Common myeloid progenitor, CD34-positive (primary cell): ENCODE measurements around the gene MRM2.

Experiments
- CTCF ChIA-PET: fragments of 350-600 bp; sonication (Branson Sonifier 250); formaldehyde crosslinking; loops from one replicate; lab custom pipeline; 2021; ENCODE audit warnings: antibody characterized with exemption; lab: Charles Lee
- POLR2A ChIA-PET: fragments of 350-600 bp; sonication (Branson Sonifier 250); formaldehyde crosslinking; loops from one replicate; lab custom pipeline; 2021; ENCODE audit warnings: antibody characterized with exemption; lab: Charles Lee
- DNase-seq, 3 donors: peaks; one replicate each; pipeline versions ENCODE4 v3.0.0 to v3.0.0-alpha.2; 2013
- H3K27ac ChIP-seq, 2 experiments: 1 replicate in 1 of 2; 2 replicates in 1 of 2; pipeline ENCODE4 v1.7.0; 2013; ENCODE audit warnings: inconsistent platforms in 2 of 2, low read length in 2 of 2, mild to moderate bottlenecking in 2 of 2, low read depth in 1 of 2, moderate library complexity in 1 of 2; ENCODE audit not compliant: severe bottlenecking in 2 of 2, insufficient read depth in 1 of 2, poor library complexity in 1 of 2
- H3K27me3 ChIP-seq, 5 experiments: replicated peaks in 2 of 5; 1 replicate in 3 of 5; 2 replicates in 2 of 5; pipeline versions ENCODE4 v1.6.1 to v1.7.0; 2013; ENCODE audit warnings: low read length in 4 of 5, mild to moderate bottlenecking in 2 of 5, moderate library complexity in 2 of 5, inconsistent platforms in 1 of 5; ENCODE audit not compliant: insufficient read depth in 5 of 5, control insufficient read depth in 4 of 5
- H3K36me3 ChIP-seq, 4 experiments: 1 replicate in 2 of 4; 2 replicates in 2 of 4; pipeline versions ENCODE4 v1.6.1 to v1.7.0; 2013; ENCODE audit warnings: low read length in 3 of 4, control low read depth in 1 of 4, mild to moderate bottlenecking in 1 of 4; ENCODE audit not compliant: control insufficient read depth in 4 of 4, insufficient read depth in 4 of 4
- H3K4me1 ChIP-seq, 4 experiments: 1 replicate in 3 of 4; 2 replicates in 1 of 4; pipeline versions ENCODE4 v1.6.1 to v1.7.1; 2013; ENCODE audit warnings: low read length in 3 of 4, mild to moderate bottlenecking in 3 of 4, control low read depth in 1 of 4, inconsistent platforms in 1 of 4, moderate library complexity in 1 of 4; ENCODE audit not compliant: control insufficient read depth in 4 of 4, insufficient read depth in 4 of 4; ENCODE audit errors: control extremely low read depth in 1 of 4
- H3K4me3 ChIP-seq, 7 experiments: 1 replicate in 4 of 7; 2 replicates in 3 of 7; pipeline versions ENCODE4 v1.5.1 to v1.7.0; 2013; ENCODE audit warnings: mild to moderate bottlenecking in 7 of 7, low read length in 6 of 7, moderate library complexity in 6 of 7, inconsistent platforms in 2 of 7, low read depth in 2 of 7, control low read depth in 1 of 7; ENCODE audit not compliant: insufficient read depth in 4 of 7, control insufficient read depth in 1 of 7; ENCODE audit errors: extremely low read depth in 1 of 7
- H3K9me3 ChIP-seq, 5 experiments: 1 replicate in 4 of 5; 2 replicates in 1 of 5; pipeline versions ENCODE4 v1.6.1 to v1.7.1; 2013; ENCODE audit warnings: low read length in 4 of 5, mild to moderate bottlenecking in 2 of 5, inconsistent platforms in 1 of 5, low read depth in 1 of 5, moderate library complexity in 1 of 5; ENCODE audit not compliant: control insufficient read depth in 4 of 5, insufficient read depth in 2 of 5; ENCODE audit errors: control extremely low read depth in 1 of 5
- WGBS: methylation state at CpG from one replicate; pipeline ENCODE4 v1.1.5; 2013; ENCODE audit not compliant: insufficient coverage; 5-methylcytosine and 5-hydroxymethylcytosine counted together

Gene MRM2

GRCh38 chr7:2275101-2275500 lies 33.1 kb upstream of the MRM2 start:
- peaks cover 0 to 51% (median 8%) of the 10 kb centered on the region in 4 experiments for H3K36me3 ChIP-seq
- CTCF ChIA-PET: interaction anchor here (1.0 kb wide), 1 partner anchor 12 kb away, joined by 4 read pairs; no protein-coding TSS in a partner anchor

GRCh38 chr7:2274666-2275065 lies 32.7 kb upstream of the MRM2 start:
- no peak overlapping the region for H3K27ac ChIP-seq
- 98% methylated on average over 7 of the region's 7 CpGs for WGBS
- peaks cover 0 to 55% (median 8%) of the 10 kb centered on the region in 4 experiments for H3K36me3 ChIP-seq
- DNase-seq: no peak
- ChIA-PET CTCF (interaction anchor here (0.9 to 1.0 kb wide), 2 partner anchors 12 to 25 kb away, joined by 4 read pairs; no protein-coding TSS in a partner anchor), POLR2A (no interaction called here)
- H3K4me3 ChIP-seq: no peak overlapping the region
- H3K27me3 ChIP-seq: no peaks in the 10 kb centered on the region
- H3K4me1 ChIP-seq: peaks cover 0 to under 1% (median 0%) of the 10 kb centered on the region in 4 experiments
- no peaks in the 10 kb centered on the region for H3K9me3 ChIP-seq

More at GRCh38 chr7:2275101-2275500, 33.1 kb upstream of the MRM2 start:
- WGBS: 94% methylated on average over 17 of the region's 18 CpGs
- Histone ChIP-seq H3K9me3 (no peaks in the 10 kb centered on the region), H3K4me3 (no peak overlapping the region), H3K27ac (no peak overlapping the region), H3K27me3 (no peaks in the 10 kb centered on the region), H3K4me1 (peaks cover 0 to 4% (median 4%) of the 10 kb centered on the region in 4 experiments)
- DNase-seq: no peak
- POLR2A ChIA-PET: no interaction called here

GRCh38 chr7:2273866-2274265 lies 31.9 kb upstream of the MRM2 start:
- H3K4me3 ChIP-seq: no peak overlapping the region
- peaks cover 0 to 58% (median 8%) of the 10 kb centered on the region in 4 experiments for H3K36me3 ChIP-seq
- no peaks in the 10 kb centered on the region for H3K27me3 ChIP-seq
- H3K27ac ChIP-seq: no peak overlapping the region
- DNase-seq: no peak
- 96% methylated on average over 17 of the region's 20 CpGs for WGBS
- CTCF ChIA-PET: interaction anchor here (0.9 kb wide), 2 partner anchors 13 to 24 kb away, joined by 3 to 4 read pairs; no protein-coding TSS in a partner anchor
- no peaks in the 10 kb centered on the region for H3K4me1 ChIP-seq
- no peaks in the 10 kb centered on the region for H3K9me3 ChIP-seq
- POLR2A ChIA-PET: no interaction called here

GRCh38 chr7:2272031-2272430 lies 30.0 kb upstream of the MRM2 start:
- CTCF ChIA-PET: no interaction called here
- 98% methylated on average over 7 of the region's 9 CpGs for WGBS

GRCh38 chr7:2271273-2272026 lies 29.4 kb upstream of the MRM2 start:
- Histone ChIP-seq H3K4me3 (no peak overlapping the region), H3K36me3 (peaks cover 0 to 50% (median 8%) of the 10 kb centered on the region in 4 experiments)
- 91% methylated on average over 26 of the region's 27 CpGs for WGBS

More at GRCh38 chr7:2272031-2272430, 30.0 kb upstream of the MRM2 start:
- Histone ChIP-seq H3K27ac (no peak overlapping the region), H3K4me1 (no peaks in the 10 kb centered on the region), H3K4me3 (no peak overlapping the region), H3K36me3 (peaks cover 0 to 49% (median 8%) of the 10 kb centered on the region in 4 experiments), H3K27me3 (no peaks in the 10 kb centered on the region), H3K9me3 (no peaks in the 10 kb centered on the region)
- DNase-seq: no peak
- POLR2A ChIA-PET: no interaction called here

GRCh38 chr7:2270495-2270894 lies 28.5 kb upstream of the MRM2 start:
- Histone ChIP-seq H3K36me3 (peaks cover 0 to 45% (median 8%) of the 10 kb centered on the region in 4 experiments), H3K9me3 (no peaks in the 10 kb centered on the region), H3K27ac (no peak overlapping the region), H3K27me3 (no peaks in the 10 kb centered on the region), H3K4me1 (no peaks in the 10 kb centered on the region), H3K4me3 (no peak overlapping the region)
- 97% methylated on average over 7 of the region's 8 CpGs for WGBS
- no peak for DNase-seq
- CTCF ChIA-PET: no interaction called here
- POLR2A ChIA-PET: no interaction called here

More at GRCh38 chr7:2271273-2272026, 29.4 kb upstream of the MRM2 start:
- Histone ChIP-seq H3K4me1 (no peaks in the 10 kb centered on the region), H3K27ac (no peak overlapping the region), H3K9me3 (no peaks in the 10 kb centered on the region), H3K27me3 (no peaks in the 10 kb centered on the region)
- DNase-seq: no peak
- ChIA-PET CTCF (no interaction called here), POLR2A (no interaction called here)

GRCh38 chr7:2269991-2270460 lies 28.0 kb upstream of the MRM2 start:
- peaks cover 0 to 42% (median 8%) of the 10 kb centered on the region in 4 experiments for H3K36me3 ChIP-seq
- no peaks in the 10 kb centered on the region for H3K27me3 ChIP-seq
- 99% methylated on average over 5 of the region's 10 CpGs for WGBS
- no peak overlapping the region for H3K27ac ChIP-seq
- no peak for DNase-seq
- no peaks in the 10 kb centered on the region for H3K4me1 ChIP-seq
- POLR2A ChIA-PET: no interaction called here
- CTCF ChIA-PET: no interaction called here
- no peaks in the 10 kb centered on the region for H3K9me3 ChIP-seq
- no peak overlapping the region for H3K4me3 ChIP-seq
